Fibroblast of the aortic adventitia (primary cell): ENCODE measurements around the gene PLA2G4B. TPM values are rescaled to one million over a fixed set of nuclear protein-coding genes. Genes with fewer than 3 reads are reported as not detected.

Source experiments
- DNase-seq: peaks from one replicate; pipeline ENCODE4 v3.0.0-alpha.2; 2010; ENCODE audit warnings: low read depth
- H3K4me3 ChIP-seq: 2 replicates; pipeline ENCODE4 v1.5.1; 2011; ENCODE audit warnings: low read depth, mild to moderate bottlenecking, control low read depth, low read length, moderate library complexity
- CTCF ChIP-seq: IDR thresholded peaks from 2 replicates; pipeline ENCODE4 v1.5.1; 2011; ENCODE audit warnings: mild to moderate bottlenecking, low read length, control low read depth, inconsistent platforms; ENCODE audit not compliant: insufficient read depth
- total RNA-seq: library from RNA; depleted of rRNA; stranded (reverse); fragments of >200 nt; gene quantifications from 2 replicates; pipeline ENCODE4 v1.2.3, GENCODE V29; 2012; ENCODE audit warnings: low replicate concordance

Gene PLA2G4B, protein sequence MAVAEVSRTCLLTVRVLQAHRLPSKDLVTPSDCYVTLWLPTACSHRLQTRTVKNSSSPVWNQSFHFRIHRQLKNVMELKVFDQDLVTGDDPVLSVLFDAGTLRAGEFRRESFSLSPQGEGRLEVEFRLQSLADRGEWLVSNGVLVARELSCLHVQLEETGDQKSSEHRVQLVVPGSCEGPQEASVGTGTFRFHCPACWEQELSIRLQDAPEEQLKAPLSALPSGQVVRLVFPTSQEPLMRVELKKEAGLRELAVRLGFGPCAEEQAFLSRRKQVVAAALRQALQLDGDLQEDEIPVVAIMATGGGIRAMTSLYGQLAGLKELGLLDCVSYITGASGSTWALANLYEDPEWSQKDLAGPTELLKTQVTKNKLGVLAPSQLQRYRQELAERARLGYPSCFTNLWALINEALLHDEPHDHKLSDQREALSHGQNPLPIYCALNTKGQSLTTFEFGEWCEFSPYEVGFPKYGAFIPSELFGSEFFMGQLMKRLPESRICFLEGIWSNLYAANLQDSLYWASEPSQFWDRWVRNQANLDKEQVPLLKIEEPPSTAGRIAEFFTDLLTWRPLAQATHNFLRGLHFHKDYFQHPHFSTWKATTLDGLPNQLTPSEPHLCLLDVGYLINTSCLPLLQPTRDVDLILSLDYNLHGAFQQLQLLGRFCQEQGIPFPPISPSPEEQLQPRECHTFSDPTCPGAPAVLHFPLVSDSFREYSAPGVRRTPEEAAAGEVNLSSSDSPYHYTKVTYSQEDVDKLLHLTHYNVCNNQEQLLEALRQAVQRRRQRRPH
- 0.49 and 0.54 TPM in 2 replicates for total RNA-seq

- no peak within 1 kb of the TSS for H3K4me3 ChIP-seq
- no peak for TF ChIP-seq CTCF
- no peak for DNase-seq
These were observed at the start of gene PLA2G4B for GRCh38 chr15:41838400-41838897. Gene PLA2G4B, plus strand, starts transcription at chr15:41838847. Its CDS starts 67 bp downstream, at chr15:41838914.

- TF ChIP-seq CTCF, result no peak
- H3K4me3 ChIP-seq, result no peak overlapping the region
- no peak for DNase-seq
These were observed 49.4 kb upstream of the PLA2G4B start for GRCh38 chr15:41789236-41789635.

DNA sequence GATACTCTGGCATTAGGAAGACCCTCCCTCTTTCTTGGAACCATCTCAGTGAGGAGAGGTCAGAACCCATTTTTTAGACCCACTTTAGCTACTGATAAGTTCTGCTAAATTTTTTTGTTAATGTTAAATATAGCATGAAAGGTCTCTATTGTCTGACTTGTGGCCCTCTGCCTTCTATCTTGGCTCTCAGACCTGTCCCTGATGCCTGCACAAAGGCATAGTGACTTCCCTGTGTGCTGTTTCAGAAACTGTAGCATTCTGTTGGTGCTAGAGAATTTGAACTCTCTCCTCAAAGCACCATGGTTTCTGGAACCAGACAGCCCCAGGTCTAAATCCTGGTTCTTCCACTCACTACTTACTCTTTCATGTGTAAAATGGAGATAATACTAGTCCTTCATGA, 49.0 kb upstream of the PLA2G4B start:
- no peak for DNase-seq
- H3K4me3 ChIP-seq, result no peak overlapping the region
- no peak for TF ChIP-seq CTCF

DNA sequence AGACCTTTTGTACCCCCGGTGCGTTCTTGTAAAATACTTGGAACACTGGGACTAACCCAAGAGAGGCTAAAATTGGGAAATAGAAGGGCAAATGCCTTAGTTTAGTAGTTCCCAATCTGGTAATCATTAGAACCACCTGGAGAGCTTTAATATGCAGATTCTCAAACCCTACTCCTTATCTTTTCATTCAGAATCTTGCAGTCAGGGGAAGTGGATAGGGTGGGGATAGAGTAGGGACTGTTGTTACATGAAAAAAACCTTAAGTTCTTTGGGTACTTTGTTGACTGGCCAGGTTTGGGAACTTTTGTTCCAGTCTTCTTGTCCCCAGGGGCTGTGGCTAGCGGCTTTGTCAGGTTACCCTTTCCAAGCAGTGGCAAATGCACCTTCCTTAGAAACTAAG, 48.5 kb upstream of the PLA2G4B start:
- H3K4me3 ChIP-seq, result no peak overlapping the region
- no peak for TF ChIP-seq CTCF
- no peak for DNase-seq

GRCh38 chr15:41790756-41791546, 47.7 kb upstream of the PLA2G4B start:
- peak; percentile 50 for DNase-seq
- no peak overlapping the region for H3K4me3 ChIP-seq
- TF ChIP-seq CTCF, result no peak

GRCh38 chr15:41791547-41791937, 47.1 kb upstream of the PLA2G4B start:
- H3K4me3 ChIP-seq, result no peak overlapping the region
- TF ChIP-seq CTCF, result no peak
- DNase-seq, result no peak
